ENCODE data around the gene TOX4.
A peak's percentile ranks its signal among the peaks of the same experiment; 100 is the strongest.
"Not testable (repeated sequence)": the region's sequence is repeated elsewhere in the genome, so short reads cannot be mapped to it uniquely, and the experiment has no call there.

Gene TOX4

GRCh38 chr14:21476925-21477681 lies at the start of gene TOX4, which contains the start of gene RAB2B:
TOX4 (plus strand) TSS chr14:21477195; CDS start chr14:21477279, 84 bp downstream.
RAB2B (minus strand) TSS chr14:21476959; CDS start chr14:21476872, 87 bp downstream.
- DNase-seq: peak; percentile 98

- no peak for DNase-seq
Observed at GRCh38 chr14:21428930-21429329, 48.1 kb upstream of the TOX4 start.

GRCh38 chr14:21431126-21431525 lies 45.9 kb upstream of the TOX4 start:
- DNase-seq: no peak

GRCh38 chr14:21436567-21437062 lies 40.4 kb upstream of the TOX4 start:
- DNase-seq: no peak

- DNase-seq: peak; percentile 96
Observed at GRCh38 chr14:21437063-21437901, 39.7 kb upstream of the TOX4 start.

GRCh38 chr14:21440859-21441258 lies 36.1 kb upstream of the TOX4 start:
- peak; percentile 61 for DNase-seq

GRCh38 chr14:21442657-21443056 lies 34.3 kb upstream of the TOX4 start:
- DNase-seq: not testable (repeated sequence)

GRCh38 chr14:21449899-21450216 lies 27.1 kb upstream of the TOX4 start:
- no peak for DNase-seq

- DNase-seq: no peak
Observed at GRCh38 chr14:21454843-21455544, 22.0 kb upstream of the TOX4 start.

GRCh38 chr14:21455592-21455911 lies 21.4 kb upstream of the TOX4 start:
- no peak for DNase-seq

- peak; percentile 100 for DNase-seq
Observed at GRCh38 chr14:21455912-21456667, 20.9 kb upstream of the TOX4 start, which contains the start of gene CHD8. CHD8 (minus strand) TSS chr14:21456123; CDS start chr14:21431643, 24,480 bp downstream.

GRCh38 chr14:21467616-21468015 lies 9.4 kb upstream of the TOX4 start:
- DNase-seq: no peak

GRCh38 chr14:21475767-21476522 lies 1.1 kb upstream of the TOX4 start:
- DNase-seq: no peak

GRCh38 chr14:21476523-21476924 lies 471 bp upstream of the TOX4 start:
- DNase-seq: no peak

GRCh38 chr14:21486640-21487087 lies 9.7 kb downstream of the TOX4 start:
- DNase-seq: no peak

- peak; percentile 13 for DNase-seq
Observed at GRCh38 chr14:21494902-21495762, 18.1 kb downstream of the TOX4 start.

- no peak for DNase-seq
Observed at GRCh38 chr14:21496453-21496852, 19.5 kb downstream of the TOX4 start.

- DNase-seq: peak; percentile 32
Observed at GRCh38 chr14:21498540-21499526, 21.8 kb downstream of the TOX4 start.

GRCh38 chr14:21501568-21501967 lies 24.6 kb downstream of the TOX4 start:
- DNase-seq: no peak

Data from MV-4-11 (cell line).